Ramos (cell line): ENCODE measurements around the gene HNRNPUL1.
"Not testable (repeated sequence)": the region's sequence is repeated elsewhere in the genome, so short reads cannot be mapped to it uniquely, and the experiment has no call there.

ENCODE experiments used
- in situ Hi-C: fragments of 300-500 bp; cut with MboI; formaldehyde crosslinking; loops from one replicate; pipeline ENCODE4 v1.14.3; 2022; ENCODE audit warnings: low sequenced_read_pairs; ENCODE audit not compliant: unreplicated experiment

The HNRNPUL1 gene

DNA sequence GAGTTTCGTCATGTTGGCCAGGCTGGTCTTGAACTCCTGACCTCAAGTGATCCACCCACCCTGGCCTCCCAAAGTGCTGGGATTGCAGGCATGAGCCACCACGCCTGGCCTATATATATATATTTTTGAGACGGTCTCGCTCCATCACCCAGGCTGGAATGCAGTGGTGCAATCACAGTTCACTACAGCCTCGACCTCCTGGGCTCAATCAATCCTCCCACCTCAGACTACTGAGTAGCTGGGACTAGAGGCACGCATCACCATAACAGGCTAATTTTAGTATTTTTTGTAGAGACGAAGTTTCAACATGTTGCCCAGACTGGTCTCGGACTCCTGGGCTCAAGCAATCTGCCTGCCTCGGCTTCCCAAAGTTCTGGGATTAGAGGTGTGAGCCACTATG, 82.7 kb downstream of the HNRNPUL1 start:
- in situ Hi-C loops: not testable (repeated sequence)

- in situ Hi-C loops: no loop called here
Measured at GRCh38 chr19:41350735-41351338, 86.7 kb downstream of the HNRNPUL1 start.

DNA sequence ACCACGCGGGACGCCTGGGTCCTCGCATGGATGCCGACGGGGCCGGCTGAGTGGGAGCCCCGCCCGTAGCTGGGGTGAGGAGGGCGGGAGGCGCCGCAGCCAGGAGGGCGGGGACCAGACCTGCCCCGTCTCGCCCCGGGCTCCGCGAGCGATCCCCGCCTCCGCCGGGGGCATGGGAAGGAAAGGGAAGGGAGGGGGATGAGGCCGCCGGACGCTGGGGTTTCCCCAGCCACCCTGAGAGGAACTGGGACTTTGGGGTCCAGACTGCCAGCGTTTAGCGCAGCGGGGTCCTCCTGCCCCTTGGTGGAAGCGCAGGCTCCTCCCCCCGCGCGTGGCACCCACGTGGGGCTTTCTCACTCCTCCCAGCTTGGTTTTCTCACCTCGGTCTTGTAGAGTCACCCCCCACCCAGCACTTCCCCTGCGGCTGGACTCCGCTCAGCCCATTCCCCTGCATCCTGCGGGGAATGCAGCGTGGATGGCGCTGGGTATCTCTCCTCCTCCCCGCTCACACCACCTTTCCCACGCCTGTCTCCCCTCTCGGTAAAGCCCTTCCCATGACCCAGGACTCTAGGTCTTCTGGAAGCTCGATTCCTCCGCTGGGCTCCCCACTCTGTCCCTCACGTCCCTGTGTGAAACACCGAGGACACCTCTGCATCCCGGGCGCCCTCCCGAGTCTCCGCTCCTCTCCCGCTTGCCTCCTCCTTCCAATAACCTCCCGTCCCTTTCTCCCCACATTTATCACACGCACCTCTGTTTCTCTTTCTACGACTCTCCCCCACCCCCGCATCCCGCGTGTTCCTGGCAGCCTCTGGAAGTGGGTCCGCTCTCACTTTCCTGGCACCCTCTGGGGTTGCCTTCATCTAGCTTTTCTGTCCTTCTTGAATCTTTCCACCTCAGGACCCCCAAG, 87.4 kb downstream of the HNRNPUL1 start:
- in situ Hi-C loops: no loop called here

DNA sequence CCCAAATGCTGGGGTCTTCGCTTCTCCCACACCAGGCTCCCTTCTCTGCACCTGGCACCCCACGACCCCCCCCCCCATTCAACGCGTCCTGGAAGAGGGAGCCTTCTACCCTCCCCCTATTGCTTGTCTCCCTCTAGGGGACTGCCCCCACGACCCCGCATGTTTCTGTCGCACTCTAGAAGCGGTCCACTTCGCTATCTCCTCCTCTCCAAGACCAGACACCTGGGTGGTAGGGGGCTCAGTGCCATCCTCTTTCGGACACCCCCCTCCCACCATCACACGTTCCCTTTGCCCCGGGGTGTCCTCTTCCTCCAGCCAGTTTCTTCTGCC, 88.1 kb downstream of the HNRNPUL1 start:
- in situ Hi-C loops: no loop called here

- in situ Hi-C loops: no loop called here
Measured at GRCh38 chr19:41352609-41353465, 88.7 kb downstream of the HNRNPUL1 start.

- in situ Hi-C loops: no loop called here
Measured at GRCh38 chr19:41353466-41354342, 89.5 kb downstream of the HNRNPUL1 start, which contains the start of gene TGFB1. TSS of gene TGFB1 (minus strand) at chr19:41353922. CDS start at chr19:41353044, 878 bp downstream.

DNA sequence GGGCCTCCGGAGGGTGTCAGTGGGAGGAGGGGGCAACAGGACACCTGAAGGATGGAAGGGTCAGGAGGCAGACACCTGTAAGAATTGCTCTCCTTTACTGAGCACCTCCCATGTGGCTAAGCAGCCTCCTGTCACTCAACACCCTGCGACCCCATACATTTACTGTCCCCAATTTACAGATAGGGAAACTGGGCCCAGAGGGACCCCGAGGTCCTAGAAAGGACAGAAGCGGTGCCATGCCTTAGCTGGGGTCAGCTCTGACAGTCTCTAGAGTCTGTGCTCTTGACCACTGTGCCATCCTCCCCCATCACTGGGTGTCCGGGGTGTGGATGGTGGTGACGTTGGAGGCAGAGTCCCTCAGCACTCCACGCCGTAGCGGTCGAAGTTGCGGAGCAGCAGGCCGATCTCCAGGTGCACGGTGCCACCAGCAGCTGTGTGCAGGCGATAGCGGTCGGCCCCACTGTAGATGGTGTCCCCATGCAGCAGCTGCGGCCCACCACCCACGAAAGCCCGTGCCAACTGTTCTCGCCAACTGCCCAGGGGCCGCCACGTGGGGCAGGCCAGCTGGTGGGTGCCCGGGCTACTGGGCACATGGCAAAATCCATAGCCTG, 90.3 kb downstream of the HNRNPUL1 start:
- in situ Hi-C loops: no loop called here

GRCh38 chr19:41355035-41355434, 90.9 kb downstream of the HNRNPUL1 start:
- in situ Hi-C loops: no loop called here

DNA sequence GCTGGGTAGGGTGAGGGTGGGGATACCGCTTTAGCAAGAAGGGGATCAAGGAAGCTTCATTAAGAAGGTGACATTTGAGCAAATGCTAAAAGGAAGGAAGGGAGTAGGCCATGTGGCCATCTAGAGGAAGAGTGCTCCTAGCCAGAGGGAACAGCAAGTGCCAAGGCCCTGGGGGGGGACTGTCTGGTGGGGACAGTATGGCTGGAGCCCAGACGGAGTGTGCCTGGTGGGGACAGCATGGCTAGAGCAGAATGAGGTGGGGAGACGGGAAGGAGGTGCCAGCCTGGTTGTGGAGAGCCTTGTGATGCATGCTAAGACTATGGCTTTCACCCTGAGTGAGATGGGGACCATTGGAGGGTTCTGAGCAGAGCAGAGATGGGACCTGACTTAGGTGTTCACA, 91.6 kb downstream of the HNRNPUL1 start:
- in situ Hi-C loops: no loop called here

DNA sequence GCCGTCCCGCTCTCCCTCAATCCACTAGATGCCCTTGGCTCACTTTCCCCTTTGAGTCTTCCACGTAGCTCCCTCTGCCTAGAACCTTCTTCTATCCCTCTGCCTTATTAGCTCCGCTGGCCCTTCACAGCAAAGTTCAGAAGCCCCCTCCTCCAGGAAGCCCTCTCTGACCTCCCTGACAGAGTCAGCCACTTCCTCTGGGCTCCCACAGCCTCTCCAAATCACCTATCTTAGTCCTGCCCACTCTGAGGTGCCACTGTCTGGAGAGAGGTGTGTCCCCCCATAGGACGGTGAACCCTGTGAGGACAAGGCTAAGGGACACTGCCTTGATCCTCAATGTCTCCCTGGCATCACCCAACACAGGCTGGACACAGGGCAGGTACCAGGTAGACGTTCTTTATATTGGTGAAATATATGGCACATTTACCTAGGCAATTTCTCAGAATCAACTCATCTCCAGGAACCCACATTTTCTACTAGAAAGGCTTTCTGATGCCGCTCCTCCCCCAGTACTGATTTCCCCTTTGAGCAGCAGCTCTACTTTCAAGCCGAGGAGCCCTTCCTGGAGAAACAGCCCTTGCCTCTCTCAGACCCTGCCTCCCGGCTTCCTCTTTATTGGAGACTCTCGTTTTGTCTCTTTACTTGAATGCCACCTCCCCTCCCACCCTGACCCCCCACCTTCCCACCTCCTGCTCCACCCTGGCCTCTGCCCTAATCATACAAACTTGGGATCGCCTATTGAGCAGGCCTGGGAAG, 93.0 kb downstream of the HNRNPUL1 start:
- in situ Hi-C loops: no loop called here
